SHP77 (cell line): ENCODE results near the gene NUDT4B.
"Not testable (repeated sequence)": the region's sequence is repeated elsewhere in the genome, so short reads cannot be mapped to it uniquely, and the experiment has no call there.

ENCODE experiments used
- DNase-seq, 2 experiments: peaks; one replicate each; lab custom pipeline; 2025; lab: John Stamatoyannopoulos, UW

Gene NUDT4B

DNA sequence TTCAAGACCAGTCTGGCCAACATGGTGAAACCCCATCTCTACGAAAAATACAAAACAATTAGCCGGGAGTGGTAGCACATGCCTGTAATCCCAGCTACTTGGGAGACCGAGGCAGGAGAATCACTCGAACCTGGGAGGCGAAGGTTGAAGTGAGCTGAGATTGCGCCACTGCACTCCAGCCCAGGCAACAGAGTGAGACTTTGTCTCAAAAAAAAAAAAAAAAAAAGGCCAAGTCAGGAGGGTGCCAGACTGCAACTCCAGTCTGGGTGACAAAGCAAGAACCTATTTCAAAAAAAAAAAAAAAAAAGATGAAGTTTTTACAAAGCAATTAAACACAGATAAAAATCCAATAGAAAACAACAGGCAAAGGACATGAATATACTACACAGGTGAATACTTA lies 9.9 kb upstream of the NUDT4B start:
- not testable (repeated sequence) for DNase-seq

DNA sequence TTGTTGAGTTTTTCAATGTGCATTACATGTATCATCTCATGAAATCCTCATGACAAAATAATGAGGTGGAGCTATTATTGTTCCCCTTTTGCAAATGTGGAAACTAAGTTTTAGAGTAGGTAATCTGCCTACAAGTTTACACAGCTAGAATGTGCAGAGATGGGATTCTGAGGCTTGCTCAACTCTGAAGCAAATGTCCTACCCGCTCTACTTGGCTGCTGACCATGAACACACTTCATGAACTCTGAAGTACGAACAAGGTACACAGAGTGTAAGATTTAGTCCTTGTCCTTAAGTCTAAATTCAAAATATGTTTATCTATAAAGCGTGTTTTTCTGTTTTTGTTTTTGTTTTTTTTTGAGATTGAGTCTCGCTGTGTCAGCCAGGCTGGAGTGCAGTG lies 5.4 kb upstream of the NUDT4B start:
- DNase-seq, result not testable (repeated sequence)

DNA sequence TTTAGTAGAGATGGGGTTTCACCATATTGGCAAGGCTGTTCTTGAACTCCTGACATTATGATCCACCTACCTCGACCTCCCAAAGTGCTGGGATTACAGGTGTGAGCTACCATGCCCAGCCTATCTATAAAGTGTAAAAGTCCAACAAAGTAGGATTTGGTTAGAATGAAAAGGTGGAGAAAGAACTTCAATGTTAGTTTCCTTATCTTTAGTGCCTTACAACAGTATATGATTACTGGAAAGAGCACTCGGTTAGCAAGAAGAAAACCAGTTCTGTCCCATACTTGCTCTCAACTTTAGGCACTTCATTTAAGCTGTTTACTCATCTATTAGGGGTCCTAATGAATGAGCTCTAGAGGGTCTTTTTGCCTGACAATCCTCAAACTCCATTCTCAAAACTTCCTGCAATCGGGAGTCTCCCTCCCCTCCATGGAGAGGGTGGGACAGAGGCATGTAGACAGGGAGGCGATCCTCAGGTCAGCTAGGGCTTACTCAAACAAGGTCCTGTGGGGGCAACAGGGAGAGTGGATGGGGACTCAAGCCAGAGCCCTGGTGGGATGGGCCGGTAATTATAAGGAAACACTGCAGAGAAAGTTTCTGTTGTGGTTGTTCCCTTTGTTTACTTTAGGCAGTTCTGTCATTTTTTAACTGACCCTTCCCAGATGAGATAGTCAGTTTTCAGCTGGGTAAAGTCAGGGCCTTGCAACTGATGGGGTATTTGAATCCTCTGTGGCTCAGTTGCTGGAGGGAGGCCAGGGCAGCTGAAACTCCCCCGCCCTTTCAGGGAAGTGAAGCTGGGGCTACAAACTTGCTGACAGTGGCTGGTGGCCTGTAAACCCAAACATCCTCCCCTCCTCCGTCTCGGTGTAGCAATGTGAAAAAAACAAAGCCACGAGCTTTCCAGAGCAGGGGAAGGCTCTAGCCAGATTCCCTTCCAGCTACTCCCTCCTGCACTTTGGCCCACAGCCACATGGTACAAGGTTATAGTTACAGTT lies 4.6 kb upstream of the NUDT4B start:
- not testable (repeated sequence) for DNase-seq

DNA sequence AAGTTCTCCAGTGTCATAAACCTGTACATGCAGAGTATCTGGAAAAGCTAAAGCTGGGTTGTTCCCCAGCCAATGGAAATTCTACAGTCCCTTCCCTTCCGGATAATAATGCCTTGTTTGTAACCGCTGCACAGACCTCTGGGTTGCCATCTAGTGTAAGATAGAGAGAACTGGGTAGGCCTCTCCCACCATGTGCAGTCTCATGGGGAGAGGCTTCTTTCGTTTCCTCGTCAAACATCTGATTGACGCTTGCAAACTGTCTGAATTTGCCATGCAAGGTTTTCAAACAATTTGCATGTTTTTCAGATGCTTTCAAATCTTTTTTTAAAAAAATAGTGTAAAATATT lies 734 bp downstream of the NUDT4B start:
- DNase-seq, result not testable (repeated sequence)

DNA sequence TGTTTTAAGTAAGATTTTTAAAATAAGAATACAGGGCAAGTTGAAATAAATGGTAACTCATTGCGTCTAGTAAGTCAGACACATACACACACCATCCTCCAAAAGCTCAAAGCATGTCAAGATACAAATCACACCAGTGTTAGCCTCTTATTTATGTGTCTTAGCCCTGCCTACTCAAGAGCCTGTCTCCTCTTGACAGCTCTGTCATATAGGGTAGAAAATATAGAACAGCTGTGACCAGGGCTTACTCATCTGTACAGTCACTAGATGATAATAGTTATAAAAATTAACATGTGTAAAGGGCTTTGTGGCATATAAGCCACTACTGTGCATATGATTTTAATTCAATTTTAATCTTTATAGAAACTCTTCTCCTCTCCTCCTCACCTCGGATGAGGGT lies 7.7 kb downstream of the NUDT4B start:
- not testable (repeated sequence) for DNase-seq

DNA sequence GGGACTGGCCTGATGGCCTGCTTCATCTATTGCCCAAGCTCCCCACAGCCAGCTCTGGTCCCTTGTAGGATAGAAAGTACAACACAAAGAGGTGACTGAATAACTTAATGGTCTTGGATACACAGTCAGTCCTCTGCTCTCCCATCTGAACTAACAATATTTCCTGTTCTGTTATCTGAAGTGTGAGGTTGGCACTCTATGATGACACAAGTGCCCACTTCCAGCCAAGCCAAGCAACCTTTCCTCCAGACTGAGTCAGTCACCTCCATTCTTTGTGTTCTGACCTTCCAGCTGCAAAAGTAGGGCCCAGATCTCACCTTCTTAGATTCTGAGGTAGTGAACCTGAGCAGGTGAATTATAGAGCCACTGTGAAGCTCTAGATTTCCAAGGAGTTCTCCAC lies 8.9 kb downstream of the NUDT4B start:
- not testable (repeated sequence) for DNase-seq

DNA sequence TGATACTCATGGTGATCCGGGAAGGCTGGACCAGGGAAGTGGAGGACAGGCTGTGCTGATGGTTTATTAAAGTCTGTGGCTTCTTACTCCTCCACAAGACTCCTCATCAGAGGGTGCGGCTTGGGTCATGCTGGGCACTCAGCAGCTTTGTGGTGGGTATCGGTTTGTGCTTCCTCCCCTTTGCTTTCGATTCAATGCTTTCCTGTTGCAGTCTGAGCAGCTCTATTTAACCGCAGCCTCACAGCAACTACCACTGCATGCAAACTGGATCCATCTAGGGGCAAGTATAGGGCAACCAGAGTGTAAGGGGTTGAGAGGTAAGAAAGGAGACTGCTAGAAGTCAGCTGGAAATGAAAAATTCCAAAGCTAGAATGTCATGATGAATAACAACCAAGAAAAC lies 9.8 kb downstream of the NUDT4B start:
- not testable (repeated sequence) for DNase-seq

DNA sequence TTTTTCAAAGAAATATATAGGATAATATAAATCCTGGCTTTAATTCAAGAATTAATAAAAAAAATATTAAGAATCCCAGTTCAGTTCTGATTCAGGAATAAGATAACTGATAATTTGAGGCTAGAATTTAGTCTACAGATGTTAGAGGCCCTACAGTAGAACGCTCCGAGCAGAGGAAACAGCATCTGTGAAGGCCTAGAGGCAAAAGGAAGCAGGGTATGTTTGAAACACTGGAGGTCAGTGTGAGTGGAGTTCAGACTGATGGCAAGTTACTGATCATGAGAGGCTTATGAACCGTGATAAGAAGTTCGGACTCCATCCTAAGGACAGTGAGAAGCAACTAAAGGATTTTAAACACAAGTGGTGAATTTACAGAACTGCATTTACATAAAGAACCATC lies 10.4 kb downstream of the NUDT4B start:
- not testable (repeated sequence) for DNase-seq

DNA sequence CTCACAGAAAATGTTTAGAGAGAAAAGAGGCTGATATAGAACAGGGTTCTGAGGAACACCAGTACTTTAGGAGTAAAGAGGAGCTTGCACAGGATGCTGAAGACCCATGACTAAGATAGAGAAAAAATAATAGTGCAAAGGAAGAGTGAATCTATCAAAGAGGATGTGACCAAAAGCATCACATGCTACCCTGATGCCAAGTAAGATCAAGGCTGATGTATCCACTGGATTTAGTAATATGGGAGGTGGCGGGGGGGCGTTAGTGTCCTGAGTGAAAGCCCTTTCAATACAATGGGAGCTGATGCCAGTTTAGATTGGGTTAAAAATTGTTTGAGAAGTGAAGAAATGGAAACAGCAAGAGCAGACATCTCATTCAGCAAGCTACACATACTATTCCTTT lies 11.2 kb downstream of the NUDT4B start:
- DNase-seq, result not testable (repeated sequence)

DNA sequence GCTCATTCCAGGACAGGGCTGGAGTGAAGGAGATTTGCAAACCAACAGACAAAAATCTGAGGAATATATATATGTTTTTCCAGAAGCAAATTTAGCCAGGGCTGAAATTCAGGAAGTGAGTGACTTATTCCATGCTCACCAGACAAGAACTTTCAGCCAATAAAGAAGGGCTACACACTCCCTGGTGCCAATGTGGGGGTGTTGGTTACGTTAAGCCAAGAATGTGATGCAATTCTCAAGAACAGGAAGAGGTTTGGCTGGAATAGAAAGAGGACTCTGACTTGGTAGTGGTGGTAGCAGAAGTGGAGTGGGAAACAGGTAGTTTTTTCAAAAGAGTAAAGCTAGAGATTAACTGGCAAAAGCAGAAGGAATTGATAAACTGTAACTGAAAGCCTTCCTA lies 11.6 kb downstream of the NUDT4B start:
- DNase-seq, result not testable (repeated sequence)

DNA sequence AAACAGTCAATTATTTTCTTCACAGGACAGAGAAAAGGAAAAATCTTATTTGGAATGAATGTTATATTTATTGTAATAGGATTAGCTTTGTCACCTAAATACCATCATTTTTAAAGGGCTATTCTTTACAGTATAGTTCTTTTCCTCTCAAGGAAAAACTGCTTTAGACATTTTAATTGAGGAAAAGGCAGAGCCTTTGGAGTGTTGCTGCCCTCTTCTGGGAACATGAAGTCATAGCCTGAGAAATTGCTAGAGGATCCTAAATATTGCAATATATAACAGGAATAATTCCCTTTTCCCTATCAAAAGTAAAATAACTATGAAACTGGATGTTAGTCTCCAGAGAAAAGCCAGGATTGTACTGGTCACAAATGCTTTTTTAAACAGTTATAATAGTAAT lies 12.8 kb downstream of the NUDT4B start:
- DNase-seq, result not testable (repeated sequence)

DNA sequence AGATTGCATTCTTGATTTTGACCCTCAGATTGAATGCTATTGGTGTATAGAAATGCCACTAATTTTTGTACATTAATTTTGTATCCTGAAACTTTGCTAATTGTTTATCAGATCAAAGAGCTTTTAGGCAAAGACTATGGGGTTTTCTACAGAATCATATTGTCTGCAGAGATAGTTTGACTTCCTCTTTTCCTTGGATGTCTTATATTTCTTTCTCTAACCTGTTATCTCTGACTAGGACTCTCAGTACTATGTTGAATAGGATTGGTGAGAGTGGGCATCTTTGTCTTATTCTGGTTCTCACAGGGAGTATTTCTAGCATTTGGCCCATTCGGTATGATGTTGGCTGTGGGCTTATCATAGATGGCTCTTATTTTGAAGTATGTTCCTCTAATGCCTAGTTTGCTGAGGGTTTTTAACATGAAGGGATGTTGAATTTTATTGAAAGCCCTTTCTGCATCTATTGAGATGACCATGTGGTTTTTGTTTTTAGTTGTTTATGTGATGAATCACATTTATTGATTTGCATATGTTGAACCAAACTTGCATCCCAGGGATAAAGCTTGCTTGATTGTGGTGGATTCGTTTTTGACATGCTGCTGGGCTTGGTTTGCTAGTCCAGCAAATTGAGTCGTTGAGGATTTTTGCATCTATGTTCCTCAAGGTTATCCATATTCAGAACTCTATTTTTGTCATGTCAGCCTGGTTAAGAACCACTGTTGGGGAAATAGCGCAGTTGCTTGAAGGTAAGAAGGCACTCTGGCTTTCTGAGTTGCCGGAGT lies 16.9 kb downstream of the NUDT4B start:
- DNase-seq, result not testable (repeated sequence)

DNA sequence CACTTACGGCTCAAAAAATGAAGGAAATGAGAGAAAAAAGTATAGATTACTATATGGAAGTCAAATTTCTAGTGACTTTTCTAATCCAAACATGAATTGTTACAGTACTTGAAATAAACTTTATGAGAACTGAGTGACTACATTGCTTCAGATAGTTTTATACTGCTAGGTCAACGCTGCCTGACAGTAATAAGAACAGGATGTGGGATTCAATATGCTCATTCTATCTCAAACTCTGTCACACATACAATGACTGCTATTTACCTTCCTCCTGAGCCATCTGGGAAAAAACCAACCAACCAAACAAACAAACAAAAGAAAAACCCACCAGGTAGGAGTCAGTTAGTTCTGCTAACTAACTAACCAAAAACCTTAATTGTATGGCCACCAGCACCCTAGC lies 20.0 kb downstream of the NUDT4B start:
- DNase-seq, result not testable (repeated sequence)

DNA sequence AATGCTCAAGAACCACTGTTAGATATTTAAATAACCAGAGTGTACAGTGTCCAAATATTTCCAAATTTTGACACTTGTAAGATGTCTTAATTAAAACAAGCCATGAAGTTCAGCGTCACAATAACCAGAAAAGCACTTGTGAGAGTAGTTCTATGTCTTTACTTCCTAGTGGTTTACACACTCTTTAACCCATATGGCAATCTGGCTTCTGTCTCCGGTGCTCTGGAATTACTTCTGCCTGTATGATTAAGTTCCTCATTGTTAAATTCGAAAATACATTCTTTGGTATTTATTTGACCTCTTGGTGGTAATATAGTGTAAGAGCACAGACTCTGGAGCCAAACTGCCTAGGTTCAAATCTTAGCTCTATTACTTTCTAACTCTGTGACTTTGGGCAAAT lies 20.9 kb downstream of the NUDT4B start:
- not testable (repeated sequence) for DNase-seq

DNA sequence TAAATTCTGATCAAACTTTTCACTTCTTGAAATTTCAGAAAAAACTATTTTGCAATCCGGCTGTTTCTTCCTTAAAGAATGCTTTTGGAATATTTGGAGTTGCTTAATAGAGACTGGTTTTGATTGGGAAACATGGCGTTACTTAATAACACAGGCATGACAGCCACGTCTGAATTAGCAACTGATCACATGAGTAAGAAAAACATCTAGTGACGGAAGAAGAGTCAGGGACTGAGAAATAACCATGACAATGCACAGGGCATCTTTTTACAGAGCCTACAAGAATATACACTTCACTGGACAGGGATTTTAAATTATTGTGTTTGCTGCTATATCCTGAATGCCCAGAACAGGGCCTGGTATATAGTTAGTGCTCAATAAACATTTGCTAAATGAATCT lies 25.1 kb downstream of the NUDT4B start:
- DNase-seq, result not testable (repeated sequence)

DNA sequence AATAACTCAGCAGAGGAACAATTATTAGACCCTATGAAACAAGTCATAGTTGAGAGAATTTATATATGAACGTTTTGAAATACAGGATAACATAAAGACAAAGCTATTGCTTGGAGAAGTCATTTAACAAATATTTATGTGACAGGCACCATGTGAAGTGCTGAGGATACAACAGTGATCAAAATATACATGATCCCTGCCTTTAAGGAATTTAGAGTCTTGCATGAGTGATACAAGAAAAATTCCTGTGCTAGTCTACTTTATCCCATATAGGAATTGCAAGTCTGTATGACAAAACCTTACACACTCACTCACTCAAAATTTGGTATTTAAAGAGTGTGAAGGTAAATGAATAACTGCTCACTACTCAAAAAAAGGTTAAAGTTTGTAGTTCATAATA lies 25.5 kb downstream of the NUDT4B start:
- not testable (repeated sequence) for DNase-seq

DNA sequence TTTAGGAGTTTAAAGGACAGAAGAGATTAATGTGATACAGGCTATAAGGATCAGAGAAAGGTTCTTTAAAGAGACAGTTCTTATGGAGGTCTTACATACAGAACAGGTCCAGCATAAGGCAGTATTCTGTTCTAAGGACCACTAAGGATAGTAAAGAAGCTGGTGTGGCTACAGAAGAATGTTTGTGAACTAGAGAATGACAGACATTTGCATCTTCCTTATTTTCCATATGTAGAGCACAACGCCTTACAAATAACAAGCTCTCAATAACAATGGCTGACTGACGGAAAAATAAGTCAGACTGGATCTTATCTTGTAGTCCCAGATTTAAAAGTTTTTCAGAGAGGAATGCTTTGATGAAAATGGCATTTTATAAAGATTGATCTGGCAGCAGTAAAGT lies 26.7 kb downstream of the NUDT4B start:
- not testable (repeated sequence) for DNase-seq

DNA sequence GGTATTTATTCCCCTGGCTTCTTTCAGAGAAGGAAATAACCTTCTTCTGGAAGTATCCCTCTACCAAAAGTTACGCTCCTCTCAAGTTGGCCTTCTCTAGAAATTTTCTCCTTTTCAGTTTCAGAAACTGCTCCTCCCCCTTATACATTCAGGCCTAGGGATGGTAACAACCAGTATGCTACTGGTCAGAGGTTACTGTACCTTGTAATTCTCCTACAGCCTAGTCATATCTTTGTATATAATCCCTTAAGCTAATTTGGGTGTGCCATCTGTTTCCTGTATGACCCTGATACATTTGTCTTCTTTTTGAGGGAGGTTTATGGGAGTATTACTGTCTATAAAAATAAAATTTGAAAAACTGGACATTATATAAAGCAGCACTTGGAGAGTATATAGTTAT lies 29.1 kb downstream of the NUDT4B start:
- not testable (repeated sequence) for DNase-seq

DNA sequence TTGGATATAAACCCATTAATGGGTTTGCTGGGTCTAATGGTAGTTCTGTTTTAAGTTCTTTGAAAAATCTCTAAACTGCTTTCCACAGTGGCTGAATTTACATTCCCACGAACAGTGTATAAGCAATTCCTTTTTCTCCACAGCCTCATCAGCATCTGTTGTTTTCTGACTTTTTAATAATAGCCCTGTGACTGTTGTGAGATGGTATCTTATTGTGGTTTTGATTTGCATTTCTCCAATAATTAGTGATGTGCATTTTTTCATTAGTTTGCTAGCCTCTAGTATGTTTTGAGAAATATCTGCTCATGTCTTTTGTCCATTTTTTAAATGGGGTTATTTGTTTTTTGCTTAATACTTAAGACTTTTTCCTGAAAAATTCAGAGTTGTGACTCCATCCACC lies 31.8 kb downstream of the NUDT4B start:
- not testable (repeated sequence) for DNase-seq

DNA sequence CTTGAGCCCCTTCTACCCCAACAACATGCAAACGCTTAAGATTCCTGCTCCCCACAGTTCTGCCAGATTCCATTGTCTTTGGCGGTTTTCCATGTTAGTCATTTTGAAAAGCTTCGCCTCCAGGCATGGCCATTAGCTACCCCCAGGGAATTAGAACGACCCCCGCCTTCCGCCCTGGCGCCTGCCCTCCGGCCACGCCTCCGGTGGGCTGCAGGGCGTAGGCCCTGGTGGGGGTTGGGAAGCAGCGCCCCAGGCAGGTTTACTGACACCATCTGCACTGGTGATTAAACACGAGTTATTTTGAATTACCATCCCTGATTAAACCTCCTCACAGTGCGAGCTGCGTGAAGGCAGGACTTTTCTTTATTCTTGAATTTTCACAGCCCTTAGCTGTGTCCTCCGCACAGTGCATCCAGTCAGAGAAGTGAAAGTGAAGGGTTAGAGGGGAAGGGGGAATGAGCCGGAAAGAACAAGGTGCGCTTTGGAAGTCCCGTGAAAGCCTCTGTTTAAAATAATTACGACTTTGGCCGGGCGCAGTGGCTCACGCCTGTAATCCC lies 43.0 kb downstream of the NUDT4B start:
- DNase-seq, result not testable (repeated sequence)

DNA sequence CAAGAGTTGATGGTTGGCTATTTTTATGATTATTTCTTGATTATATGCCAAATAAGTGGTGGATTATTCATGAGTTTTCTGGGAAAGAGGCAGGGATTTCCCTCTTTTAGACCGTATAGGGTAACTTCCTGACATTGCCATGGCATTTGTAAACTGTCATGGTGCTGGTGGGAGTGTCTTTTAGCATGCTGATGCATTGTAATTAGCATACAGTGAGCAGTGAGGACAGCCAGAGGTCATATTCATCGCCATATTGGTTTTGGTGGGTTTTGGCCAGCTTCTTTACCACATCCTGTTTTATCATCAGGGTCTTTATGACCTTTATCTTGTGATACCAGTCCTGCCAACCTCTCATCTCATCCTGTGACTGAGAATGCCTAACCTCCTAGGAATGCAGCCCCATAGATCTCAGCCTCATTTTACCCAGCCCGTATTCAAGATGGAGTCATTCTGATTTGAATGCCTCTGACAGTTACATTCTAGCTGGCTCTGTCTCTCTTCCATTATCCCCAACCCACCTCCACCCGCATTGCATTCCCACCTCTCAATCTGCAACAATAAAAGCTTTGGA lies 45.3 kb downstream of the NUDT4B start:
- not testable (repeated sequence) for DNase-seq
